Skeletal muscle cell (primary cell): ENCODE measurements around the gene KIRREL3.

Experiments used
- DNase-seq: peaks from one replicate; pipeline ENCODE4 v3.0.0-alpha.2; 2010; ENCODE audit warnings: low read depth
- H3K4me3 ChIP-seq: 2 replicates; pipeline ENCODE4 v1.5.1; 2011; ENCODE audit warnings: low read depth, mild to moderate bottlenecking, control low read depth, low read length, moderate library complexity

KIRREL3 gene

GRCh38 chr11:126702165-126702720, 298.3 kb downstream of the KIRREL3 start:
- no peak overlapping the region for H3K4me3 ChIP-seq
- no peak for DNase-seq

GRCh38 chr11:126701520-126701897, 299.1 kb downstream of the KIRREL3 start:
- H3K4me3 ChIP-seq = no peak overlapping the region
- no peak for DNase-seq

- no peak for DNase-seq
- no peak overlapping the region for H3K4me3 ChIP-seq
Observed at GRCh38 chr11:126700768-126701519, 299.6 kb downstream of the KIRREL3 start.

- no peak for DNase-seq
- H3K4me3 ChIP-seq = no peak overlapping the region
Observed at GRCh38 chr11:126698576-126698975, 302.0 kb downstream of the KIRREL3 start.

- DNase-seq = no peak
- no peak overlapping the region for H3K4me3 ChIP-seq
Observed at GRCh38 chr11:126697936-126698335, 302.6 kb downstream of the KIRREL3 start.

GRCh38 chr11:126696982-126697381, 303.6 kb downstream of the KIRREL3 start:
- no peak for DNase-seq
- H3K4me3 ChIP-seq = no peak overlapping the region

GRCh38 chr11:126695293-126695692, 305.3 kb downstream of the KIRREL3 start:
- H3K4me3 ChIP-seq = no peak overlapping the region
- no peak for DNase-seq

- no peak for DNase-seq
- H3K4me3 ChIP-seq = no peak overlapping the region
Observed at GRCh38 chr11:126694065-126694625, 306.4 kb downstream of the KIRREL3 start.

- H3K4me3 ChIP-seq = no peak overlapping the region
- no peak for DNase-seq
Observed at GRCh38 chr11:126687477-126687876, 313.1 kb downstream of the KIRREL3 start.

- no peak for DNase-seq
- no peak overlapping the region for H3K4me3 ChIP-seq
Observed at GRCh38 chr11:126686938-126687337, 313.6 kb downstream of the KIRREL3 start.

- no peak overlapping the region for H3K4me3 ChIP-seq
- DNase-seq = no peak
Observed at GRCh38 chr11:126683766-126684728, 316.5 kb downstream of the KIRREL3 start.

GRCh38 chr11:126682590-126682989, 318.0 kb downstream of the KIRREL3 start:
- no peak overlapping the region for H3K4me3 ChIP-seq
- no peak for DNase-seq

GRCh38 chr11:126680700-126681099, 319.9 kb downstream of the KIRREL3 start:
- no peak overlapping the region for H3K4me3 ChIP-seq
- no peak for DNase-seq

- H3K4me3 ChIP-seq = no peak overlapping the region
- no peak for DNase-seq
Observed at GRCh38 chr11:126680131-126680530, 320.4 kb downstream of the KIRREL3 start.

GRCh38 chr11:126679033-126679432, 321.5 kb downstream of the KIRREL3 start:
- no peak for DNase-seq

GRCh38 chr11:126676536-126676935, 324.0 kb downstream of the KIRREL3 start:
- no peak overlapping the region for H3K4me3 ChIP-seq
- no peak for DNase-seq

More at GRCh38 chr11:126679033-126679432, 321.5 kb downstream of the KIRREL3 start:
- H3K4me3 ChIP-seq = no peak overlapping the region

- no peak overlapping the region for H3K4me3 ChIP-seq
- DNase-seq = no peak
Observed at GRCh38 chr11:126673319-126673718, 327.3 kb downstream of the KIRREL3 start.

GRCh38 chr11:126669416-126669815, 331.2 kb downstream of the KIRREL3 start:
- no peak overlapping the region for H3K4me3 ChIP-seq
- no peak for DNase-seq

GRCh38 chr11:126664643-126665042, 335.9 kb downstream of the KIRREL3 start:
- no peak overlapping the region for H3K4me3 ChIP-seq

More at GRCh38 chr11:126664643-126665042, 335.9 kb downstream of the KIRREL3 start:
- no peak for DNase-seq
